ENCODE measurements around the gene OPRD1.

Gene OPRD1

DNA sequence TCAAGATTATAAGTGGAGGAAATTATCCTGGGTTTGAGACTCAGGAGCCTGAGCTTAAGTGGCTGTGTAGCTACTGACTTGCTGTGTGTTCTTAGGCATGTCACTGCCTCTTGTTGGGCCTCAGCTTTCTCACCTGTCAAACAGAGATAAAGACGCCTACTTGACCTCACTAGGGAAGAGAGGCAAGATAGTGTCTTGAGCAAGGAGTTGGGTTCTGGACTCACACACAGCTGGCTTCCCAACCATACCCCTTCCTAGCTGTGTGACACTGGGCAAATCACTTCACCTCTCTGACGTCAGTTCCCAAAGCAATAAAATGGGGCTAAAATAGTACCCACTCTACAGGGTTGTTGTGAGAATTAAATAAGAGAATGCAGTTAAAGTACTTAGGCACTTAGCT, 90.8 kb downstream of the OPRD1 start:
- no peak for DNase-seq (ENCODE audit: low spot score)
- TF ChIP-seq, protein P1, sequence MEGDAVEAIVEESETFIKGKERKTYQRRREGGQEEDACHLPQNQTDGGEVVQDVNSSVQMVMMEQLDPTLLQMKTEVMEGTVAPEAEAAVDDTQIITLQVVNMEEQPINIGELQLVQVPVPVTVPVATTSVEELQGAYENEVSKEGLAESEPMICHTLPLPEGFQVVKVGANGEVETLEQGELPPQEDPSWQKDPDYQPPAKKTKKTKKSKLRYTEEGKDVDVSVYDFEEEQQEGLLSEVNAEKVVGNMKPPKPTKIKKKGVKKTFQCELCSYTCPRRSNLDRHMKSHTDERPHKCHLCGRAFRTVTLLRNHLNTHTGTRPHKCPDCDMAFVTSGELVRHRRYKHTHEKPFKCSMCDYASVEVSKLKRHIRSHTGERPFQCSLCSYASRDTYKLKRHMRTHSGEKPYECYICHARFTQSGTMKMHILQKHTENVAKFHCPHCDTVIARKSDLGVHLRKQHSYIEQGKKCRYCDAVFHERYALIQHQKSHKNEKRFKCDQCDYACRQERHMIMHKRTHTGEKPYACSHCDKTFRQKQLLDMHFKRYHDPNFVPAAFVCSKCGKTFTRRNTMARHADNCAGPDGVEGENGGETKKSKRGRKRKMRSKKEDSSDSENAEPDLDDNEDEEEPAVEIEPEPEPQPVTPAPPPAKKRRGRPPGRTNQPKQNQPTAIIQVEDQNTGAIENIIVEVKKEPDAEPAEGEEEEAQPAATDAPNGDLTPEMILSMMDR (IDR thresholded peaks at IDR 0.05; ENCODE audit: extremely low read depth, missing control alignments): no peak

DNA sequence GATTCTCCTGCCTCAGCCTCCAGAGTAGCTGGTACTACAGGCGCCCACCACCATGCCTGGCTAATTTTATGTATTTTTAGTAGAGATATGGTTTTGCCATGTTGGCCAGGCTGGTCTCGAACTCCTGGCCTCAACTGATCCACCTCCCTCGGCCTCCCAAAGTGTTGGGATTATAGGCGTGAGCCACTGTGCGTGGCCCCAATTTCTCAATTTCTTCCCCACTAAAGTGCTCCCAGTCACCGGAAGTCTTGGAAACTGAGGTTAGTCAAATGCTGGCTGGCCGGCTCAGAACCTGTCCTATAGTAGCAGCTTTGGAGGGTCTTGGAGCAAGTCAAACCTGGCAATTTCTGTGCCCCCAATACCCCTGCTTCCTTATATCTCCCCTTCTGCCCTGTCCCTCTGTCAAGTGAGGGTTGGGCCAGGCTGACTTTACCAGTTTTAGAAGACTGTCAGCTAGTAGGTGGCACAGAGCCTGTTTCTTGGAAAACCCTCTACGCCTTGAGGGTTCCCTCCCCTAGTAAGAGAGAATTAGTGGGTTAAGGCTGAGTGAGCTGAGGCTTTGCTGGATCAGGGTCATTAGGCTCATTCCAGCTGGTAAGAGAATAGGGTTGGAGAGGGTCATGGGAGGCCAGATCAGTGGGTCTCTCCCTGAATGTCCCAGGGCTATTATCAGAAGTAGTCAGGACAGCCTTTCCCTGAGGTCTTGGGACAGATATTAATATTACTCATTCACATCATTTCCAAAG, 94.1 kb downstream of the OPRD1 start:
- TF ChIP-seq, protein P1 (IDR thresholded peaks at IDR 0.05; ENCODE audit: extremely low read depth, missing control alignments): no peak
- DNase-seq (ENCODE audit: low spot score): no peak

DNA sequence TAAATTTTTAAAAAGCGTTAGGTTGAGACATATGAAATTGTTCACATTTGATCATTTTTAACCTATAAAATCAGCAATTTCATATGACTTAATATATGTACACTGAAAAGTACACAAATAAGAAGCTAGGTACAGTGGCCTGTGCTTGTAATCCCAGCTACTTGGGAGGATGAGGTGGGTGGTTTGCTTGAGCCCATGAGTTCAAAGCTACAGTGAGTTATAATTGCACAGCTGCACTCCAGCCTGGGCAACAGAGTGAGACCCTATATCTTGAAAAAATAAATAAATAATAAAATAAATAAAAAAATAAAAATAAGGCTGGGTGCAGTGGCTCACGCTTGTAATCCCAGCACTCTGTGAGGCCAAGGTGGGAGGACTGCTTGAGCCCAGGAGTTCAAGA, 97.2 kb downstream of the OPRD1 start:
- DNase-seq (ENCODE audit: low spot score): no peak
- TF ChIP-seq, protein P1 (IDR thresholded peaks at IDR 0.05; ENCODE audit: extremely low read depth, missing control alignments): no peak

DNA sequence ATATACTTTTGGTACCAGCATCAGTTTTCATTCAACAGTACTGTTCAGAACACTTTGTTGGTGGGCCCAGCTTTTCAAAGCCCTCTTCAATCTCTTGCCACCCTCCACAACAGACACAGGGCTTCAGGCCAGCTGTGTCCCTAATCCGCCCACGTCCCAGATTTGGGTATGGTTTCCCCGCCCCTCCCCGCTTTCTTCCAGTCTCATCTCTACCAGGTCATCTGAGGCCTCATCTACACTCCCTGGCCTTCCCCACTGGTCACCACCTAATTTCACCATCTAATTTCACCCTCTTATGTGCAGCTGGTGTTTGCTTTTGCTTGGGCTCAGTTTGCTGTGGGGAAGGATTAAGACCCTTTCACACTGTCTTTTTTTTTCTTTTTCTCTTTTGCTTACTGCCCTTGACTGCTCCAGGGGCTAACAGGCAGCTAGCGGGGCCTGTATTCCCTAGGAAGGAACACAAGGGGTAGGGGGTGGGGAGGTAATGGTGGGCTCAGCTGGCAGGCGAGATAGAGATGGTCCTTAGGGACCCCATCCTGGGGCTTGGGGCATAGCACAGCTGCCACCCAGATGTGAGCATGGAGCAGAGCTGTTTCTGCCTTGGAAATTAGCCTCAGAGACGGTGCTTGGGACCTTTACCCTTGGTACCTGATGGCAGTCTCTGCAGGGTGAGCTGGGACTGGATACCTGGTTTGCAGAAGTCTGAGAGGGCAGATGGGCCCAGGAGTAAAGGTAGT, 98.6 kb downstream of the OPRD1 start:
- TF ChIP-seq, protein P1 (IDR thresholded peaks at IDR 0.05; ENCODE audit: extremely low read depth, missing control alignments): no peak
- DNase-seq (ENCODE audit: low spot score): no peak

DNA sequence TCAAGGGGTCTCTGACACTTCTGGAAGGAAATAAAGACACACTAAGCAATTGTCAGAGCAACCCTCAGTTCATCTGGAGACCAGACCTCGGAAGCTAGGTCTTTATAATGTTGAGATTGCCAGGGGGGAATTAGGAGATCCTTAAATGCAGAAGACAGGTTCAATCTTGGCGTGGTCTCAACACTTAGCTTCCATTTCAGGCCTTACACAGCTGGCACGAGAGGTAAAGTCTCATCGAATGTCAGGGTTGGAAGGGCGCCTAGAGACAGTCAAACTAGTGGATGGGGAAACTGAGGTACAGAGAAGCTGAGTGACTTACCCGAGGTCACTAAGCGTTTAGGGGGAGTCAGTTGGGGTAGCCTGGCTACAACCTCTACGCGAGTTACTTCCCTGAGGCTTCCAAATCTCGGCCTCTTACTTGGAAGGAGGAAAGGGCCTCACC, 101.8 kb downstream of the OPRD1 start:
- DNase-seq (ENCODE audit: low spot score): no peak
- TF ChIP-seq, protein P1 (IDR thresholded peaks at IDR 0.05; ENCODE audit: extremely low read depth, missing control alignments): no peak

DNA sequence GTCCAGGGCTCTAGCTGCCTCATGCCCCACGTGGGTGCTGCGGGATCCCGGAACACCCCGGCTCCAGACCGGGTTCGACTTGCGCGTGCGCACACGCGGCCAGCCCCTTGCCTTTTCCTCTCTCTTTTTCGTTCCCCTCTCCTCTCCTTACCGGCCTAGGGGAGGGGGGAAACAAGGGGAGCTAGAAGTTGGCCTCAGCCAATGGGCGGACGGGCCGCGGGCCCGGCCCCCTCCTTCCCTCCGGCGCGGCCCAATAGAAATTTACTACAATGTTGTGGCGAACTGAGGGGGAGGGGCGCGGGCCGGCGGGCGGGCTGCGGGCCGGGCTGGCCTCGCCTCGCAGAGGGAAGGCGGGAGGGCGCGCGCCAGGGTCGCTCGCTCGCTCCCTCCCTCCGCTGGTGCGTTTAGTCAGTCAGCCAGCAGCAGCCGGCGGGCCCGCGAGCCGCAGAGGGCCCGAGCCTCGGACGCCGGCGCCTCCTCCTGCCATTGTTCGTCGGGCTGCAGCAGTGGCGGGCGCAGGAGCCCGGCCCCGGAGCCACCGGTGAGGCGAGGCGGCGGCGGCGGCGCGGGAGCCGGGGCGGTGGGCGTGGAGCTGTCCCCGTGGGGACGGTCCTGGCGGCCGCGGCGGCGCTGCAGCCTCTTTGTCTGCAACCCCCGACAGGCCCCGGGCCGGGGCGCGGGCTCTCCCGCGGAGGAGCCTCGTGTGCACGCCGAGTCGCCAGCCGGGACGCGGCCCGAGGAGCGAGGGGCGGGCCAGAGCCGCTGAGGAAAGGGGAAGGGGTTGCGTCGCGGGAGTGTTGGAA, 102.5 kb downstream of the OPRD1 start, which contains the start of gene EPB41:
EPB41 (plus strand) TSS at position 342 of the 803 bp plus-strand sequence. CDS start 72,869 bp downstream, outside the sequence.
- DNase-seq (ENCODE audit: low spot score): peak; percentile 95

More for the DNA sequence above, 102.5 kb downstream of the OPRD1 start, which contains the start of gene EPB41:
- TF ChIP-seq, protein P1 (IDR thresholded peaks at IDR 0.05; ENCODE audit: extremely low read depth, missing control alignments): no peak

Data from GM20000 (cell line).